ENCODE measurements around the gene NTN5.

DNA sequence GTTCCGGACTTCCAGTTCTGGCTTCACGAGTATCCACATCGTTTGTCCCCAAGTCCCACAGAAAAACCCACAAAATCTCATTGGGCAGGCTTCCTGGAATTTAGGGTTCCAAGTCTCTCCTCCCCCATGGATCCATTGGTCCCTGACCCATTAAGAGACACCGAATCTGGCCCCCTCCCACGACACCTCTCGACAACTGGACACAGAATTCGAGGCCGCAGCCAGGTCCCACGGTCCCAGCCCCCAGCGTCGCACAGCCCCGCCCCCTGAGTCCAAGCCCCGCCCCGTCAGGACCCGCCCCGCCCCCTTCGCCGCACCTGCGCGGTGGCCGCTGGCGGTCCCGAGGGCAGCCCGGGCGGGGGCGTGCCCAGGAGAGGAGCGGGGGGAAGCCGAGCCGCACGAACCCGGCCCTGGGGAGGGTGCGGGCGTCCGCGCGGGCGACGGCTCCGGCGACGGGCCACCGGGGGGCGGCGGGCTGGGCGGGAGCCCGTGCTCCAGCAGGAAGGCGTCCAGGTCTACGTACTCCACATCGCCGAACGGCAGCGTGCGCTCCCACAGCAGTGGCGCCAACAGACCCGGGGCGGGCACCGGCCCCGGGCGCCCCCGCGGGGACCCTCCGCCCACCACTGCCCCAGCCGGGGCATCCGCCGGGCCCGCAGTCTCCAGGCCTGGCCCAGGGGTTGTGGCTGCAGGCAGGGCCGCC, 37.4 kb downstream of the NTN5 start:
- no peak for TF ChIP-seq EZH2 (IDR thresholded peaks at IDR 0.05; ENCODE audit: borderline replicate concordance, low read length)
- TF ChIP-seq, protein P1, sequence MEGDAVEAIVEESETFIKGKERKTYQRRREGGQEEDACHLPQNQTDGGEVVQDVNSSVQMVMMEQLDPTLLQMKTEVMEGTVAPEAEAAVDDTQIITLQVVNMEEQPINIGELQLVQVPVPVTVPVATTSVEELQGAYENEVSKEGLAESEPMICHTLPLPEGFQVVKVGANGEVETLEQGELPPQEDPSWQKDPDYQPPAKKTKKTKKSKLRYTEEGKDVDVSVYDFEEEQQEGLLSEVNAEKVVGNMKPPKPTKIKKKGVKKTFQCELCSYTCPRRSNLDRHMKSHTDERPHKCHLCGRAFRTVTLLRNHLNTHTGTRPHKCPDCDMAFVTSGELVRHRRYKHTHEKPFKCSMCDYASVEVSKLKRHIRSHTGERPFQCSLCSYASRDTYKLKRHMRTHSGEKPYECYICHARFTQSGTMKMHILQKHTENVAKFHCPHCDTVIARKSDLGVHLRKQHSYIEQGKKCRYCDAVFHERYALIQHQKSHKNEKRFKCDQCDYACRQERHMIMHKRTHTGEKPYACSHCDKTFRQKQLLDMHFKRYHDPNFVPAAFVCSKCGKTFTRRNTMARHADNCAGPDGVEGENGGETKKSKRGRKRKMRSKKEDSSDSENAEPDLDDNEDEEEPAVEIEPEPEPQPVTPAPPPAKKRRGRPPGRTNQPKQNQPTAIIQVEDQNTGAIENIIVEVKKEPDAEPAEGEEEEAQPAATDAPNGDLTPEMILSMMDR (IDR thresholded peaks at IDR 0.05; ENCODE audit: low read length), result no peak
